ENCODE results near the gene CYSRT1.

CYSRT1 gene

DNA sequence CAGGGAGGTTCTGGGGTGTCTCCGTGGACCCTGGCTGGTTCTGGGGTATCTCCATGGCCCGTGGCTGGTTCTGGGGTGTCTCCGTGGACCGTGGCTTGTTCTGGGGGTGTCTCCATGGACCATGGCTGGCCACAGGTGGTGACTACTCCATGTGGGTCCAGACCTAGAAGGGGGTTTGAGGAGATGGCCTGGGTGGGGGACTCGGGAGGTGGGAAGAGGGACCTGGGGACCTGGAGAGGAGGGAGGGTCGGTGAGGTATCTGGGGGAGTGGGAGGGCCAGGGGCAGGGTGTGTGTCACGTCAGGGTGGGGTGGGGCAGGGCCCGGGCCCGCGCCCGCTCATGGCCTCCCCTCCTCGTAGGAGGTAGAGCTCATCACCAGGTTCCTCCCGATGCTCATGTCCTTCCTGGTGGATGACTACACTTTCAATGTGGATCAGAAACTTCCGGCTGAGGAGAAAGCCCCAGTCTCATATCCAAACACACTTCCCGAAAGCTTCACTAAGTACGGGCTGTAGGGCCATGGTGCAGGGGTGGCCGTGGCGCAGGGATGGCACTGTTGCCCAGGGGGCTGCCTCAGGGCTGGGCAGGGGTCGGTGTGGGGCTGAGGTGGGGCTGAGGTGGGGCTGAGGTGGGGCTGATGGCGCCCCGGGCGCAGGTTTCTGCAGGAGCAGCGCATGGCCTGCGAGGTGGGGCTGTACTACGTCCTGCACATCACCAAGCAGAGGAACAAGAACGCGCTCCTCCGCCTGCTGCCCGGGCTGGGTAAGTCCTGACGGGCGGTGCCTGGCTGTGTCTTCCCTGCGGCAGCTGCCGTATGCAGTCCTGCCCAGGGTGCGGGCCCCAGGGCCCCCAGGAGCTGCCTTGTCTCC lies 41.8 kb downstream of the CYSRT1 start:
- CTCF ChIA-PET, result interaction anchor here (1.1 to 2.8 kb wide), 3 partner anchors 10 to 29 kb away, joined by 3 to 12 read pairs (median 4); partner anchors contain the start of genes NELFB and TOR4A
- peaks cover 5 to 59% (median 47%) of the 10 kb centered on the region in 4 experiments for H3K36me3 ChIP-seq (ENCODE audit: control insufficient read depth in 4 of 4, insufficient read depth in 4 of 4, low read length in 3 of 4)
- 92% methylated on average over 23 of the region's 34 CpGs for WGBS (ENCODE audit: insufficient coverage)

DNA sequence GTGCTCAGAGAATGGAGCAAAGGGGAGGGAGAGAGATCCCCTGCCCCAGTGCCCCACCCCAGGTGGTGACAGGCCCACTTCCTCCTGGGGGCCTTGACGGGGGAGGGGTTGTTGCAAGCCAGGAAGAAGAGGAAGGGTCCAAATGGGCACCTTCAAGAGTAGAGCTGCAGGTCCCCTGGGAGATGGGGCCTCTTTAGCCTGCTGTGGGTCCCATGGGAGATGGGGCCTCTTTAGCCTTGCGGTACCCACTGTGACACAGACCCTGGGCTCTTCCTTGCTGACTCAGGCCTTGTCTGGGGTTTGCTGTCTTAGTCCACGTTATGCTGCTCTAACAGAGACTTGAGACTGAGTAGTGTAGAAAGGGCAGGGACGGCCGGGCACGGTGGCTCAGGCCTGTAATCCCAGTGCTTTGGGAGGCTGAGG lies 43.0 kb downstream of the CYSRT1 start:
- peaks cover 0 to 40% (median 38%) of the 10 kb centered on the region in 4 experiments for H3K4me1 ChIP-seq (ENCODE audit: control extremely low read depth in 1 of 4, control insufficient read depth in 4 of 4, insufficient read depth in 4 of 4, low read length in 3 of 4)
- 95% methylated on average over 6 of the region's 6 CpGs for WGBS (ENCODE audit: insufficient coverage)
- no peak overlapping the region for H3K4me3 ChIP-seq (ENCODE audit: control insufficient read depth in 1 of 7, extremely low read depth in 1 of 7, insufficient read depth in 4 of 7, low read depth in 2 of 7, low read length in 6 of 7)
- H3K36me3 ChIP-seq (ENCODE audit: control insufficient read depth in 4 of 4, insufficient read depth in 4 of 4, low read length in 3 of 4), result peaks cover 6 to 67% (median 49%) of the 10 kb centered on the region in 4 experiments
- no peak for DNase-seq
- H3K27me3 ChIP-seq (replicated peaks in 2 of 5; ENCODE audit: control insufficient read depth in 4 of 5, insufficient read depth in 5 of 5, low read length in 4 of 5), result no peaks in the 10 kb centered on the region
- no peaks in the 10 kb centered on the region for H3K9me3 ChIP-seq (ENCODE audit: control extremely low read depth in 1 of 5, control insufficient read depth in 4 of 5, insufficient read depth in 2 of 5, low read depth in 1 of 5, low read length in 4 of 5)
- POLR2A ChIA-PET, result no interaction called here
- CTCF ChIA-PET, result interaction anchor here (0.7 to 2.8 kb wide), 4 partner anchors 10 to 31 kb away, joined by 3 to 12 read pairs (median 4); partner anchors contain the start of genes NELFB and TOR4A
- H3K27ac ChIP-seq (ENCODE audit: insufficient read depth in 1 of 2, low read depth in 1 of 2, low read length in 2 of 2, poor library complexity in 1 of 2, severe bottlenecking in 2 of 2), result no peak overlapping the region

More for the DNA sequence above, 41.8 kb downstream of the CYSRT1 start:
- DNase-seq, result no peak
- H3K27ac ChIP-seq (ENCODE audit: insufficient read depth in 1 of 2, low read depth in 1 of 2, low read length in 2 of 2, poor library complexity in 1 of 2, severe bottlenecking in 2 of 2), result no peak overlapping the region
- peaks cover 0 to 35% (median 28%) of the 10 kb centered on the region in 4 experiments for H3K4me1 ChIP-seq (ENCODE audit: control extremely low read depth in 1 of 4, control insufficient read depth in 4 of 4, insufficient read depth in 4 of 4, low read length in 3 of 4)
- H3K27me3 ChIP-seq (replicated peaks in 2 of 5; ENCODE audit: control insufficient read depth in 4 of 5, insufficient read depth in 5 of 5, low read length in 4 of 5), result no peaks in the 10 kb centered on the region
- H3K4me3 ChIP-seq (ENCODE audit: control insufficient read depth in 1 of 7, extremely low read depth in 1 of 7, insufficient read depth in 4 of 7, low read depth in 2 of 7, low read length in 6 of 7), result no peak overlapping the region
- POLR2A ChIA-PET, result no interaction called here
- H3K9me3 ChIP-seq (ENCODE audit: control extremely low read depth in 1 of 5, control insufficient read depth in 4 of 5, insufficient read depth in 2 of 5, low read depth in 1 of 5, low read length in 4 of 5), result no peaks in the 10 kb centered on the region

GRCh38 chr9:137268538-137269201 lies 43.7 kb downstream of the CYSRT1 start:
- H3K9me3 ChIP-seq (ENCODE audit: control extremely low read depth in 1 of 5, control insufficient read depth in 4 of 5, insufficient read depth in 2 of 5, low read depth in 1 of 5, low read length in 4 of 5), result no peaks in the 10 kb centered on the region
- H3K4me1 ChIP-seq (ENCODE audit: control extremely low read depth in 1 of 4, control insufficient read depth in 4 of 4, insufficient read depth in 4 of 4, low read length in 3 of 4), result peaks cover 0 to 40% (median 39%) of the 10 kb centered on the region in 4 experiments
- no peak overlapping the region for H3K4me3 ChIP-seq (ENCODE audit: control insufficient read depth in 1 of 7, extremely low read depth in 1 of 7, insufficient read depth in 4 of 7, low read depth in 2 of 7, low read length in 6 of 7)
- H3K27me3 ChIP-seq (replicated peaks in 2 of 5; ENCODE audit: control insufficient read depth in 4 of 5, insufficient read depth in 5 of 5, low read length in 4 of 5), result no peaks in the 10 kb centered on the region
- no peak for DNase-seq
- ChIA-PET CTCF (interaction anchor here (1.0 to 1.2 kb wide), 2 partner anchors 31 to 148 kb away, joined by 3 read pairs; no protein-coding TSS in a partner anchor), POLR2A (no interaction called here)
- H3K27ac ChIP-seq (ENCODE audit: insufficient read depth in 1 of 2, low read depth in 1 of 2, low read length in 2 of 2, poor library complexity in 1 of 2, severe bottlenecking in 2 of 2), result no peak overlapping the region
- WGBS (ENCODE audit: insufficient coverage), result 86% methylated on average over 19 of the region's 19 CpGs
- H3K36me3 ChIP-seq (ENCODE audit: control insufficient read depth in 4 of 4, insufficient read depth in 4 of 4, low read length in 3 of 4), result peaks cover 7 to 66% (median 48%) of the 10 kb centered on the region in 4 experiments

DNA sequence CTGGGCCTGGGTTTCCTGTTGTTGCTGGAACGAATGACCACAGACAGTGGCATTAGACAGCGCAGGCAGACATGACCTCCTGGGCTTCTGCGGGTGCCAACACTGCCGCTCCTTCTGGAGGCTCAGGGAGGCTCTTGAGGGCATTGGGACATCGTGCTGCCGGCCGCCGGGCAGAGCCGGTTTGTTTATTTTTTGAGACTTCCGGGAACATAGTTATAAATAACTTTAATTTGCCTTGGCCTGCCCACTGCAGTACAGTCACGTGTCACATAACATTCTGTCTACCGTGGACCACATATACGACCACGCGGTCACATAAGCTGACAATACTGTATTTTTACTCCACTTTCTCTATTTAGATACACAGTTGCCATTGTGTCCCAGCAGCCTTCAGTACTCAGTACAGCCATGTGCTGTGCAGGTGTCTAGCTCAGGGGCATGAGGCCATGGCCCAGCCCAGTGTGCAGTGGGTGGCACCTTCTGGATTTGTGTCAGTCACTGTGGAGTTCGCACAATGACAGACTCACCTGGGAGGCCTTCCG lies 44.3 kb downstream of the CYSRT1 start:
- Histone ChIP-seq H3K27me3 (replicated peaks in 2 of 5; ENCODE audit: control insufficient read depth in 4 of 5, insufficient read depth in 5 of 5, low read length in 4 of 5) (no peaks in the 10 kb centered on the region), H3K27ac (ENCODE audit: insufficient read depth in 1 of 2, low read depth in 1 of 2, low read length in 2 of 2, poor library complexity in 1 of 2, severe bottlenecking in 2 of 2) (no peak overlapping the region), H3K4me1 (ENCODE audit: control extremely low read depth in 1 of 4, control insufficient read depth in 4 of 4, insufficient read depth in 4 of 4, low read length in 3 of 4) (peaks cover 0 to 45% (median 39%) of the 10 kb centered on the region in 4 experiments), H3K9me3 (ENCODE audit: control extremely low read depth in 1 of 5, control insufficient read depth in 4 of 5, insufficient read depth in 2 of 5, low read depth in 1 of 5, low read length in 4 of 5) (no peaks in the 10 kb centered on the region), H3K4me3 (ENCODE audit: control insufficient read depth in 1 of 7, extremely low read depth in 1 of 7, insufficient read depth in 4 of 7, low read depth in 2 of 7, low read length in 6 of 7) (no peak overlapping the region), H3K36me3 (ENCODE audit: control insufficient read depth in 4 of 4, insufficient read depth in 4 of 4, low read length in 3 of 4) (peaks cover 7 to 60% (median 44%) of the 10 kb centered on the region in 4 experiments)
- no peak for DNase-seq
- 91% methylated on average over 16 of the region's 17 CpGs for WGBS (ENCODE audit: insufficient coverage)
- CTCF ChIA-PET, result interaction anchor here (0.9 to 1.0 kb wide), 2 partner anchors 13 to 149 kb away, joined by 3 read pairs; no protein-coding TSS in a partner anchor
- POLR2A ChIA-PET, result no interaction called here

DNA sequence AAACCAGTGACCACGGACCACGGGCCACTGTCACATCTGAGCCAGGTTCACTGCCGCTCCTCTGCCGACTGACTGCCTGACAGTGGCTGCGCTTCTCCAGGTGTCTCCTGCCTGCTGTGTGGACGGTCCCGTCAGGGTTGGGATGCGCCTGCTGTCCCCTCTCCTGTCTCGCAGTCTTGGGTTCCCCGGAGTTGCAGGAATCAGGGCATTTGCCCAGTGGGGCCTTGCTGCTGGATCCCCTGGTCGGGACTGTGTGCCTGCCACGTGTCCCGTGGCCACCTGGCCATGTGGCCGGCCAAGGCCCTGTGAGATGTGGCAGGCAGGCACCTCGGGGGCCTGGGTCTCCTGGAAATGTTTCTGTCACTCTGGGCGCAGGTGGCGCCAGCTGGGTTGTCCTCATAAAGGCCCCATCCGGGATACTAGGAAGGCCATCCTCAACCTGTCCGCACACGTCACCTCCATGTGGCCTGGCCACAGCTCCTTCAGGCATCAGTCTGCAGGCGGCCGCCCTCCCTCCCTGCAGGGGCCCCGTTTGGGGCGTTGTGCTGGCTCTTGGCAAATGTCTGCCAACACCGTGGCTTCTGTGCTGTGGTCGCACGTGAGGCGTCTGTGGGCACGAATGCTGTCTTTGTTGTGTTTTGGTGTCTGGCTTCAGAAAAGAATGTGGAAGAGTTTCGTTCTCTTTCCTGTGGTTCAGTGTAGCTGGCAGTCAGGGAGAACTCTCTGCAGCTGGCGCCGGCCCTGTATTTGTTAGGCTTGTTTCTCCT lies 46.1 kb downstream of the CYSRT1 start:
- whole genome bisulfite sequencing (ENCODE audit: insufficient coverage), result 65% methylated on average over 29 of the region's 32 CpGs
- H3K4me3 ChIP-seq (ENCODE audit: control insufficient read depth in 1 of 7, extremely low read depth in 1 of 7, insufficient read depth in 4 of 7, low read depth in 2 of 7, low read length in 6 of 7), result peak overlapping the region in 1 of 7 experiments; percentile 5
- no peaks in the 10 kb centered on the region for H3K27me3 ChIP-seq (replicated peaks in 2 of 5; ENCODE audit: control insufficient read depth in 4 of 5, insufficient read depth in 5 of 5, low read length in 4 of 5)
- H3K27ac ChIP-seq (ENCODE audit: insufficient read depth in 1 of 2, low read depth in 1 of 2, low read length in 2 of 2, poor library complexity in 1 of 2, severe bottlenecking in 2 of 2), result no peak overlapping the region
- H3K36me3 ChIP-seq (ENCODE audit: control insufficient read depth in 4 of 4, insufficient read depth in 4 of 4, low read length in 3 of 4), result peaks cover 3 to 51% (median 33%) of the 10 kb centered on the region in 4 experiments
- peaks cover 0 to 61% (median 52%) of the 10 kb centered on the region in 4 experiments for H3K4me1 ChIP-seq (ENCODE audit: control extremely low read depth in 1 of 4, control insufficient read depth in 4 of 4, insufficient read depth in 4 of 4, low read length in 3 of 4)
- POLR2A ChIA-PET, result interaction anchor here (0.6 kb wide), 1 partner anchor 166 kb away, joined by 3 read pairs; no protein-coding TSS in a partner anchor
- CTCF ChIA-PET, result interaction anchor here (1.3 to 1.5 kb wide), 3 partner anchors 9 to 15 kb away, joined by 3 to 7 read pairs (median 4); no protein-coding TSS in a partner anchor
- H3K9me3 ChIP-seq (ENCODE audit: control extremely low read depth in 1 of 5, control insufficient read depth in 4 of 5, insufficient read depth in 2 of 5, low read depth in 1 of 5, low read length in 4 of 5), result no peaks in the 10 kb centered on the region
- DNase-seq, result peak in 2 of 3 donors; percentile 76 to 81

- Histone ChIP-seq H3K4me1 (ENCODE audit: control extremely low read depth in 1 of 4, control insufficient read depth in 4 of 4, insufficient read depth in 4 of 4, low read length in 3 of 4) (peaks cover 0 to 67% (median 58%) of the 10 kb centered on the region in 4 experiments), H3K9me3 (ENCODE audit: control extremely low read depth in 1 of 5, control insufficient read depth in 4 of 5, insufficient read depth in 2 of 5, low read depth in 1 of 5, low read length in 4 of 5) (no peaks in the 10 kb centered on the region), H3K27me3 (replicated peaks in 2 of 5; ENCODE audit: control insufficient read depth in 4 of 5, insufficient read depth in 5 of 5, low read length in 4 of 5) (no peaks in the 10 kb centered on the region), H3K27ac (ENCODE audit: insufficient read depth in 1 of 2, low read depth in 1 of 2, low read length in 2 of 2, poor library complexity in 1 of 2, severe bottlenecking in 2 of 2) (no peak overlapping the region), H3K36me3 (ENCODE audit: control insufficient read depth in 4 of 4, insufficient read depth in 4 of 4, low read length in 3 of 4) (peaks cover 3 to 45% (median 28%) of the 10 kb centered on the region in 4 experiments), H3K4me3 (ENCODE audit: control insufficient read depth in 1 of 7, extremely low read depth in 1 of 7, insufficient read depth in 4 of 7, low read depth in 2 of 7, low read length in 6 of 7) (peak overlapping the region in 1 of 7 experiments; percentile 10)
- WGBS (ENCODE audit: insufficient coverage), result 8% methylated on average over 3 of the region's 3 CpGs
- no peak for DNase-seq
- CTCF ChIA-PET, result interaction anchor here (1.3 to 1.5 kb wide), 3 partner anchors 8 to 15 kb away, joined by 3 to 7 read pairs (median 4); no protein-coding TSS in a partner anchor
- POLR2A ChIA-PET, result no interaction called here
Measured at GRCh38 chr9:137271696-137272076, 46.7 kb downstream of the CYSRT1 start.

All from common myeloid progenitor, CD34-positive (primary cell).